Keratinocyte (primary cell): ENCODE data around the gene NLGN2.

Source experiments
- EZH2 ChIP-seq: IDR thresholded peaks from one replicate; pipeline ENCODE4 v1.6.1; 2012; ENCODE audit warnings: inconsistent platforms, mild to moderate bottlenecking, low read length, moderate library complexity
- TF ChIP-seq, protein P1 (sequence below), 3 experiments: IDR thresholded peaks in 1 of 3; conservative IDR thresholded peaks in 1 of 3; optimal IDR thresholded peaks in 1 of 3; 2 replicates in 2 of 3; 3 replicates in 1 of 3; pipeline versions ENCODE3 to v1.5.1; 2011; ENCODE audit warnings: low read length in 3 of 3, mild to moderate bottlenecking in 3 of 3, moderate library complexity in 2 of 3, control low read depth in 1 of 3, inconsistent platforms in 1 of 3; ENCODE audit not compliant: insufficient read depth in 2 of 3; ENCODE audit errors: extremely low read depth in 1 of 3

DNA sequence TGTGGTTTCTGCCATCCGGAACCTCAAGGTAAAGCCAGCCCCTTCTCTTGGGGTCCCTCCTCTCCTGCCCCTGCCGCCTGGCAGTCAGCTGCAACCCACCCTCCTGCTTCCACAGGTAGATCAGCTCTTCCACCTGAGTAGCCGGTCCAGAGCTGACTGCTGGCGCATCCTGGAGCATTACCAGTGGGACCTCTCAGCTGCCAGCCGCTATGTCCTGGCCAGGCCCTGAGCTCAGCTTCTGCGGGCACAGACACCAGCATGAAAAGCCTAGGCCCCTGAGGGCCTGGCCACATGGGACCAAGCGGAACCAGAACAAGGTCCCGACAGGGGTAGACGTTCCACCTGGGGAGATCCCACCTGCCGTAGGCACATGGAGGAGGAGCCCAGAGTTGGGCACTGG is 18.8 kb upstream of the NLGN2 start:
- TF ChIP-seq, protein P1, sequence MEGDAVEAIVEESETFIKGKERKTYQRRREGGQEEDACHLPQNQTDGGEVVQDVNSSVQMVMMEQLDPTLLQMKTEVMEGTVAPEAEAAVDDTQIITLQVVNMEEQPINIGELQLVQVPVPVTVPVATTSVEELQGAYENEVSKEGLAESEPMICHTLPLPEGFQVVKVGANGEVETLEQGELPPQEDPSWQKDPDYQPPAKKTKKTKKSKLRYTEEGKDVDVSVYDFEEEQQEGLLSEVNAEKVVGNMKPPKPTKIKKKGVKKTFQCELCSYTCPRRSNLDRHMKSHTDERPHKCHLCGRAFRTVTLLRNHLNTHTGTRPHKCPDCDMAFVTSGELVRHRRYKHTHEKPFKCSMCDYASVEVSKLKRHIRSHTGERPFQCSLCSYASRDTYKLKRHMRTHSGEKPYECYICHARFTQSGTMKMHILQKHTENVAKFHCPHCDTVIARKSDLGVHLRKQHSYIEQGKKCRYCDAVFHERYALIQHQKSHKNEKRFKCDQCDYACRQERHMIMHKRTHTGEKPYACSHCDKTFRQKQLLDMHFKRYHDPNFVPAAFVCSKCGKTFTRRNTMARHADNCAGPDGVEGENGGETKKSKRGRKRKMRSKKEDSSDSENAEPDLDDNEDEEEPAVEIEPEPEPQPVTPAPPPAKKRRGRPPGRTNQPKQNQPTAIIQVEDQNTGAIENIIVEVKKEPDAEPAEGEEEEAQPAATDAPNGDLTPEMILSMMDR (optimal IDR thresholded peaks at IDR 0.05 in 1 of 3, IDR thresholded peaks at IDR 0.05 in 1 of 3, conservative IDR thresholded peaks at IDR 0.05 in 1 of 3; ENCODE audit: extremely low read depth in 1 of 3, insufficient read depth in 2 of 3, low read length in 3 of 3): no peak
- no peak for TF ChIP-seq EZH2
